WTC11 (cell line): ENCODE measurements around the gene STX18. TPM values are rescaled to one million over a fixed set of nuclear protein-coding genes. Genes with fewer than 3 reads are reported as not detected.

Experiments used
- ATAC-seq: fragments of 200-7000 bp; cut with Tn5 transposase; 2 replicates; pipeline ENCODE4 v1.10.0; 2021; ENCODE audit warnings: mild to moderate bottlenecking, moderate library complexity
- CTCF ChIA-PET: fragments of 300-600 bp; sonication (Branson Sonifier 250); formaldehyde crosslinking; loops from one replicate; lab custom pipeline; 2021; ENCODE audit warnings: antibody characterized with exemption; lab: Charles Lee
- POLR2A ChIA-PET: fragments of 350-600 bp; sonication (Branson Sonifier 250); formaldehyde crosslinking; loops from one replicate; lab custom pipeline; 2021; ENCODE audit warnings: antibody characterized with exemption; lab: Charles Lee
- DNase-seq: peaks from one replicate; pipeline ENCODE4 v3.0.0; 2021; ENCODE audit warnings: low spot score
- H3K27ac Mint-ChIP-seq: 2 replicates; pipeline ENCODE4 v1.8.0; 2021; ENCODE audit warnings: mixed read lengths
- H3K27me3 Mint-ChIP-seq: 2 replicates; pipeline ENCODE4 v1.8.0; 2021; ENCODE audit warnings: low read depth, mild to moderate bottlenecking, moderate library complexity, mixed read lengths
- H3K36me3 Mint-ChIP-seq: 2 replicates; pipeline ENCODE4 v1.8.0; 2021; ENCODE audit warnings: mixed read lengths
- H3K4me1 Mint-ChIP-seq: 2 replicates; pipeline ENCODE4 v1.8.0; 2022; ENCODE audit warnings: mixed read lengths
- H3K4me3 Mint-ChIP-seq: 2 replicates; pipeline ENCODE4 v1.8.0; 2021; ENCODE audit warnings: mild to moderate bottlenecking, moderate library complexity, mixed read lengths
- H3K9me3 Mint-ChIP-seq: 2 replicates; pipeline ENCODE4 v1.8.0; 2021; ENCODE audit warnings: mixed read lengths
- ATF1 ChIP-seq: sonication (generic); formaldehyde crosslinking; IDR thresholded peaks from 2 replicates; pipeline ENCODE4 v1.8.1; 2023; ENCODE audit warnings: mild to moderate bottlenecking, moderate library complexity, missing genetic modification reagents
- ETV6 ChIP-seq: sonication (generic); formaldehyde crosslinking; IDR thresholded peaks from 2 replicates; pipeline ENCODE4 v1.8.1; 2022; ENCODE audit warnings: mild to moderate bottlenecking, missing genetic modification reagents
- IRF2 ChIP-seq: sonication (generic); formaldehyde crosslinking; IDR thresholded peaks from 2 replicates; pipeline ENCODE4 v1.8.0; 2022; ENCODE audit warnings: low read depth, missing genetic modification reagents, borderline replicate concordance
- JAZF1 ChIP-seq: fragments of 250-450 bp; sonication (Bioruptor Pico); IDR thresholded peaks from 2 replicates; pipeline ENCODE4 v1.9.0; 2021; ENCODE audit warnings: moderate library complexity, mild to moderate bottlenecking, inconsistent platforms
- JUN ChIP-seq: sonication (generic); formaldehyde crosslinking; IDR thresholded peaks from 2 replicates; pipeline ENCODE4 v1.8.0; 2023; ENCODE audit warnings: mild to moderate bottlenecking, missing genetic modification reagents
- NFATC4 ChIP-seq: fragments of 250-450 bp; sonication (Bioruptor Pico); IDR thresholded peaks from 2 replicates; pipeline ENCODE4 v1.9.0; 2021; ENCODE audit warnings: mild to moderate bottlenecking
- NFE2L1 ChIP-seq: sonication (generic); formaldehyde crosslinking; IDR thresholded peaks from 2 replicates; pipeline ENCODE4 v1.8.1; 2023; ENCODE audit warnings: missing genetic modification reagents
- NR2C2 ChIP-seq: sonication (generic); formaldehyde crosslinking; IDR thresholded peaks from 2 replicates; pipeline ENCODE4 v1.8.0; 2022; ENCODE audit warnings: mild to moderate bottlenecking, missing genetic modification reagents
- PRRX2 ChIP-seq: fragments of 250-450 bp; sonication (Bioruptor Pico); IDR thresholded peaks from 2 replicates; pipeline ENCODE4 v1.8.0; 2021; ENCODE audit warnings: mild to moderate bottlenecking
- RORB ChIP-seq: fragments of 250-450 bp; sonication (Bioruptor Pico); IDR thresholded peaks from 2 replicates; pipeline ENCODE4 v1.9.0; 2021; ENCODE audit warnings: mild to moderate bottlenecking
- SMAD4 ChIP-seq: sonication (generic); formaldehyde crosslinking; IDR thresholded peaks from 2 replicates; pipeline ENCODE4 v1.8.0; 2022; ENCODE audit warnings: mild to moderate bottlenecking, missing genetic modification reagents
- TCF7 ChIP-seq: sonication (generic); formaldehyde crosslinking; IDR thresholded peaks from 2 replicates; pipeline ENCODE4 v1.8.0; 2022; ENCODE audit warnings: mild to moderate bottlenecking, low read depth, missing genetic modification reagents, moderate library complexity
- ZBTB43 ChIP-seq: sonication (generic); formaldehyde crosslinking; IDR thresholded peaks from 2 replicates; pipeline ENCODE4 v1.8.1; 2023; ENCODE audit warnings: mild to moderate bottlenecking, missing genetic modification reagents
- ZMAT4 ChIP-seq: fragments of 250-450 bp; sonication (Bioruptor Pico); IDR thresholded peaks from 2 replicates; pipeline ENCODE4 v1.9.0; 2021; ENCODE audit warnings: mild to moderate bottlenecking
- ZNF263 ChIP-seq: sonication (generic); formaldehyde crosslinking; IDR thresholded peaks from 2 replicates; pipeline ENCODE4 v1.8.1; 2022; ENCODE audit warnings: low read depth, mild to moderate bottlenecking, moderate library complexity, missing genetic modification reagents
- ZNF512 ChIP-seq: sonication (generic); formaldehyde crosslinking; IDR thresholded peaks from 2 replicates; pipeline ENCODE4 v1.8.1; 2022; ENCODE audit warnings: missing genetic modification reagents, borderline replicate concordance
- ZSCAN18 ChIP-seq: fragments of 250-450 bp; sonication (Bioruptor Pico); IDR thresholded peaks from 2 replicates; pipeline ENCODE4 v2.1.2; 2022; ENCODE audit warnings: mild to moderate bottlenecking, moderate library complexity
- total RNA-seq: library from RNA; stranded (reverse); gene quantifications from 3 replicates; pipeline ENCODE4 v1.2.3, GENCODE V29; 2021
- TF ChIP-seq, protein P1 (sequence below): fragments of 250-450 bp; sonication (Bioruptor Pico); IDR thresholded peaks from 2 replicates; pipeline ENCODE4 v1.9.0; 2021; ENCODE audit warnings: mild to moderate bottlenecking
- TF ChIP-seq, protein P2 (sequence below): fragments of 250-450 bp; sonication (Bioruptor Pico); IDR thresholded peaks from 2 replicates; pipeline ENCODE4 v1.9.0; 2021; ENCODE audit warnings: moderate library complexity, mild to moderate bottlenecking, inconsistent platforms, borderline replicate concordance
- TF ChIP-seq, protein P3 (sequence below): fragments of 200-600 bp; IDR thresholded peaks from 2 replicates; pipeline ENCODE4 v1.8.0; 2022; ENCODE audit warnings: antibody characterized with exemption
- TF ChIP-seq, protein P4 (sequence below): sonication (generic); formaldehyde crosslinking; IDR thresholded peaks from 2 replicates; pipeline ENCODE4 v1.8.0; 2022; ENCODE audit warnings: mild to moderate bottlenecking, missing genetic modification reagents
- TF ChIP-seq, protein P5 (sequence below): sonication (generic); formaldehyde crosslinking; IDR thresholded peaks from 2 replicates; pipeline ENCODE4 v1.8.1; 2023; ENCODE audit warnings: mild to moderate bottlenecking, missing genetic modification reagents, moderate library complexity

Gene STX18
- total RNA-seq, 1 experiment from 2014 or later = 16.9 TPM

- TF ChIP-seq SMAD4 (CRISPR knock-in tag) = no peak
- no peak for TF ChIP-seq IRF2 (CRISPR knock-in tag)
- TF ChIP-seq, protein P1, sequence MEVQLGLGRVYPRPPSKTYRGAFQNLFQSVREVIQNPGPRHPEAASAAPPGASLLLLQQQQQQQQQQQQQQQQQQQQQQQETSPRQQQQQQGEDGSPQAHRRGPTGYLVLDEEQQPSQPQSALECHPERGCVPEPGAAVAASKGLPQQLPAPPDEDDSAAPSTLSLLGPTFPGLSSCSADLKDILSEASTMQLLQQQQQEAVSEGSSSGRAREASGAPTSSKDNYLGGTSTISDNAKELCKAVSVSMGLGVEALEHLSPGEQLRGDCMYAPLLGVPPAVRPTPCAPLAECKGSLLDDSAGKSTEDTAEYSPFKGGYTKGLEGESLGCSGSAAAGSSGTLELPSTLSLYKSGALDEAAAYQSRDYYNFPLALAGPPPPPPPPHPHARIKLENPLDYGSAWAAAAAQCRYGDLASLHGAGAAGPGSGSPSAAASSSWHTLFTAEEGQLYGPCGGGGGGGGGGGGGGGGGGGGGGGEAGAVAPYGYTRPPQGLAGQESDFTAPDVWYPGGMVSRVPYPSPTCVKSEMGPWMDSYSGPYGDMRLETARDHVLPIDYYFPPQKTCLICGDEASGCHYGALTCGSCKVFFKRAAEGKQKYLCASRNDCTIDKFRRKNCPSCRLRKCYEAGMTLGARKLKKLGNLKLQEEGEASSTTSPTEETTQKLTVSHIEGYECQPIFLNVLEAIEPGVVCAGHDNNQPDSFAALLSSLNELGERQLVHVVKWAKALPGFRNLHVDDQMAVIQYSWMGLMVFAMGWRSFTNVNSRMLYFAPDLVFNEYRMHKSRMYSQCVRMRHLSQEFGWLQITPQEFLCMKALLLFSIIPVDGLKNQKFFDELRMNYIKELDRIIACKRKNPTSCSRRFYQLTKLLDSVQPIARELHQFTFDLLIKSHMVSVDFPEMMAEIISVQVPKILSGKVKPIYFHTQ (CRISPR knock-in tag) = no peak
- no peak for TF ChIP-seq ZNF263 (CRISPR knock-in tag)
- no peak for TF ChIP-seq ZSCAN18
- TF ChIP-seq TCF7 (CRISPR knock-in tag) = no peak
Measured at GRCh38 chr4:4496592-4497372, 45.1 kb downstream of the STX18 start (continued).

- H3K9me3 Mint-ChIP-seq = no peaks in the 10 kb centered on the region
- ChIA-PET CTCF (no interaction called here), POLR2A (no interaction called here)
- no peak overlapping the region for H3K27ac Mint-ChIP-seq
- TF ChIP-seq ETV6 (no peak), ZBTB43 (CRISPR knock-in tag) (no peak), JAZF1 (CRISPR knock-in tag) (no peak), PRRX2 (CRISPR knock-in tag) (no peak), NFATC4 (CRISPR knock-in tag) (no peak), ZMAT4 (no peak), JUN (CRISPR knock-in tag) (no peak), NFE2L1 (CRISPR knock-in tag) (no peak), NR2C2 (CRISPR knock-in tag) (no peak), ATF1 (CRISPR knock-in tag) (no peak), TCF7 (CRISPR knock-in tag) (no peak), ZNF512 (no peak), RORB (CRISPR knock-in tag) (no peak)
- TF ChIP-seq, protein P2, sequence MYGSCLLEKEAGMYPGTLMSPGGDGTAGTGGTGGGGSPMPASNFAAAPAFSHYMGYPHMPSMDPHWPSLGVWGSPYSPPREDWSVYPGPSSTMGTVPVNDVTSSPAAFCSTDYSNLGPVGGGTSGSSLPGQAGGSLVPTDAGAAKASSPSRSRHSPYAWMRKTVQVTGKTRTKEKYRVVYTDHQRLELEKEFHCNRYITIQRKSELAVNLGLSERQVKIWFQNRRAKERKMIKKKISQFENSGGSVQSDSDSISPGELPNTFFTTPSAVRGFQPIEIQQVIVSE (CRISPR knock-in tag) = no peak
- TF ChIP-seq, protein P3, sequence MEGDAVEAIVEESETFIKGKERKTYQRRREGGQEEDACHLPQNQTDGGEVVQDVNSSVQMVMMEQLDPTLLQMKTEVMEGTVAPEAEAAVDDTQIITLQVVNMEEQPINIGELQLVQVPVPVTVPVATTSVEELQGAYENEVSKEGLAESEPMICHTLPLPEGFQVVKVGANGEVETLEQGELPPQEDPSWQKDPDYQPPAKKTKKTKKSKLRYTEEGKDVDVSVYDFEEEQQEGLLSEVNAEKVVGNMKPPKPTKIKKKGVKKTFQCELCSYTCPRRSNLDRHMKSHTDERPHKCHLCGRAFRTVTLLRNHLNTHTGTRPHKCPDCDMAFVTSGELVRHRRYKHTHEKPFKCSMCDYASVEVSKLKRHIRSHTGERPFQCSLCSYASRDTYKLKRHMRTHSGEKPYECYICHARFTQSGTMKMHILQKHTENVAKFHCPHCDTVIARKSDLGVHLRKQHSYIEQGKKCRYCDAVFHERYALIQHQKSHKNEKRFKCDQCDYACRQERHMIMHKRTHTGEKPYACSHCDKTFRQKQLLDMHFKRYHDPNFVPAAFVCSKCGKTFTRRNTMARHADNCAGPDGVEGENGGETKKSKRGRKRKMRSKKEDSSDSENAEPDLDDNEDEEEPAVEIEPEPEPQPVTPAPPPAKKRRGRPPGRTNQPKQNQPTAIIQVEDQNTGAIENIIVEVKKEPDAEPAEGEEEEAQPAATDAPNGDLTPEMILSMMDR = no peak
- TF ChIP-seq, protein P4, sequence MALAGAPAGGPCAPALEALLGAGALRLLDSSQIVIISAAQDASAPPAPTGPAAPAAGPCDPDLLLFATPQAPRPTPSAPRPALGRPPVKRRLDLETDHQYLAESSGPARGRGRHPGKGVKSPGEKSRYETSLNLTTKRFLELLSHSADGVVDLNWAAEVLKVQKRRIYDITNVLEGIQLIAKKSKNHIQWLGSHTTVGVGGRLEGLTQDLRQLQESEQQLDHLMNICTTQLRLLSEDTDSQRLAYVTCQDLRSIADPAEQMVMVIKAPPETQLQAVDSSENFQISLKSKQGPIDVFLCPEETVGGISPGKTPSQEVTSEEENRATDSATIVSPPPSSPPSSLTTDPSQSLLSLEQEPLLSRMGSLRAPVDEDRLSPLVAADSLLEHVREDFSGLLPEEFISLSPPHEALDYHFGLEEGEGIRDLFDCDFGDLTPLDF (CRISPR knock-in tag) = no peak
- TF ChIP-seq, protein P5, sequence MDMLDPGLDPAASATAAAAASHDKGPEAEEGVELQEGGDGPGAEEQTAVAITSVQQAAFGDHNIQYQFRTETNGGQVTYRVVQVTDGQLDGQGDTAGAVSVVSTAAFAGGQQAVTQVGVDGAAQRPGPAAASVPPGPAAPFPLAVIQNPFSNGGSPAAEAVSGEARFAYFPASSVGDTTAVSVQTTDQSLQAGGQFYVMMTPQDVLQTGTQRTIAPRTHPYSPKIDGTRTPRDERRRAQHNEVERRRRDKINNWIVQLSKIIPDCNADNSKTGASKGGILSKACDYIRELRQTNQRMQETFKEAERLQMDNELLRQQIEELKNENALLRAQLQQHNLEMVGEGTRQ (CRISPR knock-in tag) = no peak
- H3K4me3 Mint-ChIP-seq = no peak overlapping the region
- no peak for ATAC-seq
- no peaks in the 10 kb centered on the region for H3K36me3 Mint-ChIP-seq
- H3K4me1 Mint-ChIP-seq = peaks cover 14% of the 10 kb centered on the region
- no peaks in the 10 kb centered on the region for H3K27me3 Mint-ChIP-seq
- no peak for DNase-seq
Measured at GRCh38 chr4:4494882-4495281, 47.0 kb downstream of the STX18 start.
